Hepatocyte (in vitro differentiated cells): ENCODE results near the gene SLC9A3. TPM values are rescaled to one million over a fixed set of nuclear protein-coding genes. Genes with fewer than 3 reads are reported as not detected.

Source experiments
- DNase-seq: peaks from one replicate; pipeline ENCODE4 v3.0.0-alpha.2; 2016; ENCODE audit warnings: low spot score
- H2AFZ ChIP-seq: fragments of 200-600 bp; sonication (generic); 2 replicates; pipeline ENCODE4 v1.6.0; 2016; ENCODE audit warnings: antibody characterized with exemption, mild to moderate bottlenecking
- H3K27ac ChIP-seq: fragments of 200-600 bp; sonication (generic); 2 replicates; pipeline ENCODE4 v1.5.1; 2016; ENCODE audit warnings: mild to moderate bottlenecking
- H3K27me3 ChIP-seq: fragments of 200-600 bp; sonication (generic); 2 replicates; pipeline ENCODE4 v1.6.1; 2016
- H3K36me3 ChIP-seq: fragments of 200-600 bp; sonication (generic); replicated peaks from 2 replicates; pipeline ENCODE4 v1.5.1; 2016; ENCODE audit warnings: low read depth; ENCODE audit not compliant: insufficient read depth
- H3K4me1 ChIP-seq: fragments of 200-600 bp; sonication (generic); 2 replicates; pipeline ENCODE4 v1.5.1; 2016; ENCODE audit warnings: mild to moderate bottlenecking, moderate library complexity; ENCODE audit not compliant: insufficient read depth
- H3K4me2 ChIP-seq: fragments of 200-600 bp; sonication (generic); 2 replicates; pipeline ENCODE4 v1.6.0; 2016
- H3K4me3 ChIP-seq: fragments of 200-600 bp; sonication (generic); 2 replicates; pipeline ENCODE4 v1.5.1; 2016; ENCODE audit warnings: mild to moderate bottlenecking
- H3K79me2 ChIP-seq: fragments of 200-600 bp; sonication (generic); 2 replicates; pipeline ENCODE4 v1.6.0; 2017; ENCODE audit warnings: mild to moderate bottlenecking
- H3K9me2 ChIP-seq: fragments of 200-600 bp; sonication (generic); replicated peaks from 2 replicates; pipeline ENCODE4 v1.6.0; 2017; ENCODE audit warnings: mild to moderate bottlenecking; ENCODE audit not compliant: insufficient read depth
- H3K9me3 ChIP-seq: fragments of 200-600 bp; sonication (generic); 2 replicates; pipeline ENCODE4 v1.5.1; 2016; ENCODE audit warnings: low read depth, mild to moderate bottlenecking
- H4K20me1 ChIP-seq: fragments of 200-600 bp; sonication (generic); 2 replicates; pipeline ENCODE4 v1.6.0; 2016; ENCODE audit warnings: mild to moderate bottlenecking; ENCODE audit not compliant: insufficient read depth, poor library complexity, severe bottlenecking
- CTCF ChIP-seq: fragments of 200-600 bp; sonication (generic); IDR thresholded peaks from 2 replicates; pipeline ENCODE4 v1.5.1; 2016; ENCODE audit warnings: antibody characterized with exemption, mild to moderate bottlenecking; ENCODE audit not compliant: poor library complexity
- EZH2 ChIP-seq: fragments of 200-600 bp; sonication (generic); IDR thresholded peaks from 2 replicates; pipeline ENCODE4 v1.6.1; 2016; ENCODE audit warnings: antibody characterized with exemption, mild to moderate bottlenecking, borderline replicate concordance
- EZH2phosphoT487 ChIP-seq: fragments of 200-600 bp; sonication (generic); IDR thresholded peaks from one replicate; pipeline ENCODE4 v1.6.1; 2018; ENCODE audit warnings: antibody characterized with exemption, mild to moderate bottlenecking, low read depth, moderate library complexity; ENCODE audit not compliant: unreplicated experiment, severe bottlenecking
- WGBS: methylation state at CpG from one replicate; pipeline ENCODE4 v1.1.6; 2016; ENCODE audit warnings: low lambda C conversion rate; ENCODE audit errors: missing lambda C conversion rate; 5-methylcytosine and 5-hydroxymethylcytosine counted together
- polyA plus RNA-seq: library from polyadenylated mRNA; unstranded; fragments of >200 nt; fragmentation: Nextera tagmentation; extraction: Ambion mirVana; gene quantifications from 2 replicates; pipeline ENCODE4 v1.2.1, GENCODE V29; 2016
- total RNA-seq: library from RNA; depleted of rRNA; stranded (reverse); fragments of >200 nt; gene quantifications from 2 replicates; pipeline ENCODE4 v1.2.3, GENCODE V29; 2014

SLC9A3 gene
- total and polyA plus RNA-seq, 2 experiments from 2014 or later, result 4.8 to 7.4 TPM

- H3K36me3 ChIP-seq, result no peaks in the 10 kb centered on the region
- no peak overlapping the region for H3K27ac ChIP-seq
- H3K27me3 ChIP-seq, result no peaks in the 10 kb centered on the region
- H3K9me2 ChIP-seq, result no peaks in the 10 kb centered on the region
- no peaks in the 10 kb centered on the region for H3K9me3 ChIP-seq
- no peak for DNase-seq
- no peaks in the 10 kb centered on the region for H3K79me2 ChIP-seq
- 96% methylated on average over 4 of the region's 4 CpGs for WGBS
- peaks cover 14% of the 10 kb centered on the region for H3K4me1 ChIP-seq
- TF ChIP-seq CTCF, result no peak
- TF ChIP-seq EZH2, result no peak
- no peak for TF ChIP-seq EZH2phosphoT487
- H3K4me2 ChIP-seq, result no peak overlapping the region
- H4K20me1 ChIP-seq, result no peaks in the 10 kb centered on the region
- H3K4me3 ChIP-seq, result no peak overlapping the region
- H2AFZ ChIP-seq, result no peak overlapping the region
Observed at GRCh38 chr5:431711-432050, 92.6 kb downstream of the SLC9A3 start.

- Histone ChIP-seq H3K27me3 (no peaks in the 10 kb centered on the region), H3K4me1 (peaks cover 14% of the 10 kb centered on the region), H3K79me2 (no peaks in the 10 kb centered on the region), H4K20me1 (no peaks in the 10 kb centered on the region), H3K9me2 (no peaks in the 10 kb centered on the region), H2AFZ (no peak overlapping the region), H3K9me3 (no peaks in the 10 kb centered on the region), H3K4me2 (peak overlapping the region; percentile 25), H3K4me3 (no peak overlapping the region), H3K27ac (peak overlapping the region; percentile 51), H3K36me3 (no peaks in the 10 kb centered on the region)
- 41% methylated on average over 16 of the region's 18 CpGs for WGBS
- TF ChIP-seq CTCF, result peak; percentile 79
- no peak for TF ChIP-seq EZH2phosphoT487
- peak; percentile 89 for DNase-seq
Observed at GRCh38 chr5:431001-431710, 93.1 kb downstream of the SLC9A3 start.

- Histone ChIP-seq H3K79me2 (no peaks in the 10 kb centered on the region), H3K4me3 (no peak overlapping the region), H3K9me3 (no peaks in the 10 kb centered on the region), H3K27me3 (no peaks in the 10 kb centered on the region), H3K27ac (peak overlapping the region; percentile 33), H3K4me1 (peaks cover 14% of the 10 kb centered on the region), H2AFZ (no peak overlapping the region), H3K36me3 (no peaks in the 10 kb centered on the region), H3K9me2 (no peaks in the 10 kb centered on the region), H3K4me2 (no peak overlapping the region), H4K20me1 (no peaks in the 10 kb centered on the region)
- no peak for DNase-seq
- 84% methylated on average over 25 of the region's 25 CpGs for WGBS
- TF ChIP-seq EZH2phosphoT487, result no peak
- TF ChIP-seq EZH2, result no peak
- TF ChIP-seq CTCF, result no peak
Observed at GRCh38 chr5:430214-430925, 93.9 kb downstream of the SLC9A3 start.
